Muscle layer of duodenum (tissue), 2 donors: ENCODE results near the gene FRMD8.

Experiments used
- H3K27ac ChIP-seq: one replicate; pipeline ENCODE4 v1.7.0; 2013; ENCODE audit warnings: mild to moderate bottlenecking, low read length
- H3K27me3 ChIP-seq: one replicate; pipeline ENCODE4 v1.7.0; 2013; ENCODE audit warnings: low read depth, mild to moderate bottlenecking, control low read depth, low read length
- H3K36me3 ChIP-seq, 2 donors: one replicate each; pipeline ENCODE4 v1.7.0; 2013; ENCODE audit warnings: low read length in 2 of 2, control low read depth in 1 of 2, mild to moderate bottlenecking in 1 of 2; ENCODE audit not compliant: insufficient read depth in 2 of 2, control insufficient read depth in 1 of 2
- H3K4me1 ChIP-seq, 2 donors: one replicate each; pipeline ENCODE4 v1.7.0; 2013; ENCODE audit warnings: low read length in 2 of 2, mild to moderate bottlenecking in 2 of 2, control low read depth in 1 of 2, moderate library complexity in 1 of 2; ENCODE audit not compliant: insufficient read depth in 2 of 2, control insufficient read depth in 1 of 2
- H3K4me3 ChIP-seq, 2 donors: one replicate each; pipeline ENCODE4 v1.7.0; 2013; ENCODE audit warnings: low read length in 2 of 2, low read depth in 1 of 2, mild to moderate bottlenecking in 1 of 2
- H3K9me3 ChIP-seq, 2 donors: one replicate each; pipeline ENCODE4 v1.7.0; 2013; ENCODE audit warnings: low read length in 2 of 2, control low read depth in 1 of 2, mild to moderate bottlenecking in 1 of 2; ENCODE audit not compliant: control insufficient read depth in 1 of 2
- donor health status: healthy.

Gene FRMD8

GRCh38 chr11:65355776-65356393 lies 30.6 kb upstream of the FRMD8 start:
- Histone ChIP-seq H3K36me3 (peaks cover 14 to 19% of the 10 kb centered on the region in 2 donors), H3K4me1 (peaks cover 9 to 16% of the 10 kb centered on the region in 2 donors), H3K27me3 (peaks cover 8% of the 10 kb centered on the region), H3K27ac (no peak overlapping the region), H3K4me3 (peak overlapping the region; percentile 61 to 74), H3K9me3 (no peaks in the 10 kb centered on the region)

GRCh38 chr11:65356394-65356972 lies 30.0 kb upstream of the FRMD8 start:
- Histone ChIP-seq H3K27me3 (peaks cover 8% of the 10 kb centered on the region), H3K27ac (no peak overlapping the region), H3K4me3 (no peak overlapping the region), H3K9me3 (no peaks in the 10 kb centered on the region), H3K36me3 (peaks cover 13% of the 10 kb centered on the region in 2 donors), H3K4me1 (peaks cover 9 to 16% of the 10 kb centered on the region in 2 donors)

- H3K27ac ChIP-seq, result no peak overlapping the region
- no peaks in the 10 kb centered on the region for H3K9me3 ChIP-seq
- H3K36me3 ChIP-seq, result no peaks in the 10 kb centered on the region
- peaks cover 9 to 16% of the 10 kb centered on the region in 2 donors for H3K4me1 ChIP-seq
- H3K4me3 ChIP-seq, result no peak overlapping the region
- peaks cover 8% of the 10 kb centered on the region for H3K27me3 ChIP-seq
These were observed 28.5 kb upstream of the FRMD8 start for GRCh38 chr11:65357856-65358356.

- Histone ChIP-seq H3K4me3 (no peak overlapping the region), H3K27me3 (no peaks in the 10 kb centered on the region), H3K4me1 (no peaks in the 10 kb centered on the region), H3K9me3 (no peaks in the 10 kb centered on the region), H3K36me3 (no peaks in the 10 kb centered on the region), H3K27ac (no peak overlapping the region)
These were observed 24.0 kb upstream of the FRMD8 start for GRCh38 chr11:65362320-65362931.

GRCh38 chr11:65362966-65363365 lies 23.5 kb upstream of the FRMD8 start:
- no peaks in the 10 kb centered on the region for H3K27me3 ChIP-seq
- H3K27ac ChIP-seq, result no peak overlapping the region
- no peak overlapping the region for H3K4me3 ChIP-seq
- no peaks in the 10 kb centered on the region for H3K36me3 ChIP-seq
- H3K4me1 ChIP-seq, result no peaks in the 10 kb centered on the region
- no peaks in the 10 kb centered on the region for H3K9me3 ChIP-seq

- Histone ChIP-seq H3K27me3 (no peaks in the 10 kb centered on the region), H3K9me3 (no peaks in the 10 kb centered on the region), H3K4me1 (no peaks in the 10 kb centered on the region), H3K27ac (no peak overlapping the region), H3K4me3 (no peak overlapping the region), H3K36me3 (no peaks in the 10 kb centered on the region)
These were observed 22.7 kb upstream of the FRMD8 start for GRCh38 chr11:65363770-65364169.

- no peaks in the 10 kb centered on the region for H3K27me3 ChIP-seq
- no peak overlapping the region for H3K4me3 ChIP-seq
- no peaks in the 10 kb centered on the region for H3K9me3 ChIP-seq
- no peaks in the 10 kb centered on the region for H3K4me1 ChIP-seq
- no peak overlapping the region for H3K27ac ChIP-seq
- no peaks in the 10 kb centered on the region for H3K36me3 ChIP-seq
These were observed 20.1 kb upstream of the FRMD8 start for GRCh38 chr11:65366340-65366773.

- H3K27me3 ChIP-seq, result no peaks in the 10 kb centered on the region
- H3K9me3 ChIP-seq, result no peaks in the 10 kb centered on the region
- no peaks in the 10 kb centered on the region for H3K4me1 ChIP-seq
- H3K27ac ChIP-seq, result no peak overlapping the region
- H3K36me3 ChIP-seq, result no peaks in the 10 kb centered on the region
- H3K4me3 ChIP-seq, result no peak overlapping the region
These were observed 15.8 kb upstream of the FRMD8 start for GRCh38 chr11:65370659-65371049.

GRCh38 chr11:65373839-65374580 lies 12.4 kb upstream of the FRMD8 start:
- Histone ChIP-seq H3K4me1 (no peaks in the 10 kb centered on the region), H3K36me3 (no peaks in the 10 kb centered on the region), H3K27me3 (no peaks in the 10 kb centered on the region), H3K9me3 (no peaks in the 10 kb centered on the region), H3K4me3 (no peak overlapping the region), H3K27ac (no peak overlapping the region)

GRCh38 chr11:65375012-65375411 lies 11.4 kb upstream of the FRMD8 start:
- no peak overlapping the region for H3K27ac ChIP-seq
- no peaks in the 10 kb centered on the region for H3K4me1 ChIP-seq
- no peak overlapping the region for H3K4me3 ChIP-seq
- H3K36me3 ChIP-seq, result no peaks in the 10 kb centered on the region
- H3K9me3 ChIP-seq, result no peaks in the 10 kb centered on the region
- no peaks in the 10 kb centered on the region for H3K27me3 ChIP-seq

GRCh38 chr11:65376138-65376713 lies 10.2 kb upstream of the FRMD8 start:
- peaks cover 0 to 5% of the 10 kb centered on the region in 2 donors for H3K4me1 ChIP-seq
- H3K27ac ChIP-seq, result no peak overlapping the region
- H3K36me3 ChIP-seq, result no peaks in the 10 kb centered on the region
- no peak overlapping the region for H3K4me3 ChIP-seq
- no peaks in the 10 kb centered on the region for H3K9me3 ChIP-seq
- H3K27me3 ChIP-seq, result no peaks in the 10 kb centered on the region
